HFF-Myc (cell line): Measurements from ENCODE around the gene EME2.

Experiments used
- DNase-seq: peaks from one replicate; pipeline ENCODE4 v3.0.0-alpha.2; 2011; ENCODE audit warnings: low read depth; ENCODE audit errors: extremely low read depth
- H3K4me3 ChIP-seq: replicated peaks from 2 replicates; pipeline ENCODE4 v1.5.1; 2011; ENCODE audit warnings: low read depth, mild to moderate bottlenecking, control low read depth, low read length
- CTCF ChIP-seq: IDR thresholded peaks from 2 replicates; pipeline ENCODE4 v1.5.1; 2012; ENCODE audit warnings: mild to moderate bottlenecking, low read depth, low read length, control low read depth; ENCODE audit errors: missing control alignments

EME2 gene

GRCh38 chr16:1778200-1779179, 5.9 kb downstream of the EME2 start:
- no peak for TF ChIP-seq CTCF
- DNase-seq: no peak
- no peak overlapping the region for H3K4me3 ChIP-seq

GRCh38 chr16:1779234-1779701, 6.7 kb downstream of the EME2 start:
- no peak for TF ChIP-seq CTCF

GRCh38 chr16:1779741-1780676, 7.4 kb downstream of the EME2 start:
- DNase-seq: no peak
- H3K4me3 ChIP-seq: no peak overlapping the region
- no peak for TF ChIP-seq CTCF

More at GRCh38 chr16:1779234-1779701, 6.7 kb downstream of the EME2 start:
- H3K4me3 ChIP-seq: no peak overlapping the region
- DNase-seq: no peak

GRCh38 chr16:1780677-1781072, 8.1 kb downstream of the EME2 start:
- H3K4me3 ChIP-seq: no peak overlapping the region
- no peak for DNase-seq
- TF ChIP-seq CTCF: no peak

GRCh38 chr16:1781254-1781653, 8.6 kb downstream of the EME2 start:
- TF ChIP-seq CTCF: no peak
- DNase-seq: no peak
- H3K4me3 ChIP-seq: peak overlapping the region; percentile 80

- H3K4me3 ChIP-seq: peak overlapping the region; percentile 80
- no peak for TF ChIP-seq CTCF
- no peak for DNase-seq
Observed at GRCh38 chr16:1781758-1782407, 9.3 kb downstream of the EME2 start.
